HEK293 (cell line): ENCODE measurements around the gene S100A3.

ENCODE experiments used
- BCL11A ChIP-seq: fragments of 450-650 bp; formaldehyde crosslinking; IDR thresholded peaks from 2 replicates; pipeline ENCODE4 v1.5.1; 2016; ENCODE audit warnings: low read depth, missing biosample characterization, missing genetic modification characterization
- GLIS1 ChIP-seq: fragments of 450-650 bp; formaldehyde crosslinking; IDR thresholded peaks from 2 replicates; pipeline ENCODE4 v1.5.1; 2016; ENCODE audit warnings: missing biosample characterization, missing genetic modification characterization
- HIC1 ChIP-seq: fragments of 450-650 bp; formaldehyde crosslinking; IDR thresholded peaks from 2 replicates; pipeline ENCODE4 v1.5.1; 2016; ENCODE audit warnings: missing biosample characterization, missing genetic modification characterization
- MYNN ChIP-seq: fragments of 450-650 bp; formaldehyde crosslinking; IDR thresholded peaks from 2 replicates; pipeline ENCODE4 v1.5.1; 2016; ENCODE audit warnings: missing biosample characterization, missing genetic modification characterization, borderline replicate concordance
- PRDM10 ChIP-seq: fragments of 450-650 bp; formaldehyde crosslinking; IDR thresholded peaks from 2 replicates; pipeline ENCODE4 v1.5.1; 2016; ENCODE audit warnings: missing biosample characterization, missing genetic modification characterization
- PRDM2 ChIP-seq: fragments of 450-650 bp; formaldehyde crosslinking; IDR thresholded peaks from 2 replicates; pipeline ENCODE4 v1.5.1; 2016; ENCODE audit warnings: missing biosample characterization, missing genetic modification characterization, borderline replicate concordance
- SP2 ChIP-seq: fragments of 450-650 bp; formaldehyde crosslinking; IDR thresholded peaks from 2 replicates; pipeline ENCODE4 v1.5.1; 2016; ENCODE audit warnings: missing biosample characterization, missing genetic modification characterization
- TSHZ1 ChIP-seq: fragments of 450-650 bp; formaldehyde crosslinking; IDR thresholded peaks from 2 replicates; pipeline ENCODE4 v1.5.1; 2016; ENCODE audit warnings: missing biosample characterization, missing genetic modification characterization, borderline replicate concordance
- WT1 ChIP-seq: fragments of 450-650 bp; formaldehyde crosslinking; IDR thresholded peaks from 2 replicates; pipeline ENCODE4 v1.5.1; 2016; ENCODE audit warnings: missing biosample characterization, missing genetic modification characterization
- ZBTB48 ChIP-seq: fragments of 450-650 bp; formaldehyde crosslinking; IDR thresholded peaks from 2 replicates; pipeline ENCODE4 v1.5.1; 2016; ENCODE audit warnings: missing biosample characterization, missing genetic modification characterization
- ZIC2 ChIP-seq: fragments of 450-650 bp; formaldehyde crosslinking; IDR thresholded peaks from 2 replicates; pipeline ENCODE4 v1.5.1; 2016; ENCODE audit warnings: missing biosample characterization, missing genetic modification characterization
- ZNF10 ChIP-seq: fragments of 450-650 bp; formaldehyde crosslinking; IDR thresholded peaks from 2 replicates; pipeline ENCODE4 v1.5.1; 2017; ENCODE audit warnings: missing biosample characterization, missing genetic modification characterization
- ZNF146 ChIP-seq: fragments of 450-650 bp; formaldehyde crosslinking; IDR thresholded peaks from 2 replicates; pipeline ENCODE4 v1.5.1; 2016; ENCODE audit warnings: missing biosample characterization, missing genetic modification characterization
- ZNF223 ChIP-seq: fragments of 450-650 bp; formaldehyde crosslinking; IDR thresholded peaks from 2 replicates; pipeline ENCODE4 v1.5.1; 2016; ENCODE audit warnings: missing biosample characterization, missing genetic modification characterization
- ZNF341 ChIP-seq: fragments of 450-650 bp; formaldehyde crosslinking; IDR thresholded peaks from 2 replicates; pipeline ENCODE4; 2016; ENCODE audit warnings: low read depth, missing biosample characterization, missing genetic modification characterization
- ZNF426 ChIP-seq: fragments of 450-650 bp; formaldehyde crosslinking; IDR thresholded peaks from 2 replicates; pipeline ENCODE4 v1.5.1; 2017; ENCODE audit warnings: missing biosample characterization, missing genetic modification characterization, mild to moderate bottlenecking, inconsistent platforms, moderate library complexity
- ZNF544 ChIP-seq: fragments of 450-650 bp; formaldehyde crosslinking; IDR thresholded peaks from 2 replicates; pipeline ENCODE4 v1.5.0; 2017; ENCODE audit warnings: missing biosample characterization, missing genetic modification characterization
- ZNF558 ChIP-seq: fragments of 450-650 bp; formaldehyde crosslinking; IDR thresholded peaks from 2 replicates; pipeline ENCODE4 v1.5.1; 2016; ENCODE audit warnings: missing biosample characterization, missing genetic modification characterization
- ZNF707 ChIP-seq: fragments of 450-650 bp; formaldehyde crosslinking; IDR thresholded peaks from 2 replicates; pipeline ENCODE4 v1.5.1; 2016; ENCODE audit warnings: missing biosample characterization, missing genetic modification characterization
- ZNF747 ChIP-seq: fragments of 450-650 bp; formaldehyde crosslinking; IDR thresholded peaks from 2 replicates; pipeline ENCODE4 v1.5.1; 2016; ENCODE audit warnings: missing biosample characterization, missing genetic modification characterization
- ZSCAN30 ChIP-seq: fragments of 450-650 bp; IDR thresholded peaks from 2 replicates; pipeline ENCODE4 v1.5.1; 2018; ENCODE audit warnings: missing biosample characterization, mild to moderate bottlenecking, missing genetic modification characterization, moderate library complexity
- ZSCAN4 ChIP-seq: fragments of 450-650 bp; formaldehyde crosslinking; IDR thresholded peaks from 2 replicates; pipeline ENCODE4 v1.5.1; 2017; ENCODE audit warnings: missing biosample characterization, missing genetic modification characterization

S100A3 gene

GRCh38 chr1:153545067-153546055, 3.7 kb downstream of the S100A3 start, which contains the start of gene S100A4 (continued):
- TF ChIP-seq SP2 (tag by site-specific recombination) = peak; percentile 84
- TF ChIP-seq ZNF146 = no peak
- peak; percentile 89 for TF ChIP-seq PRDM10
- TF ChIP-seq ZNF223 (tag by site-specific recombination) = no peak
- no peak for TF ChIP-seq BCL11A (tag by site-specific recombination)
- no peak for TF ChIP-seq ZNF558
- peak; percentile 96 for TF ChIP-seq ZBTB48 (tag by site-specific recombination)
- no peak for TF ChIP-seq ZNF426 (tag by site-specific recombination)
- TF ChIP-seq MYNN = no peak
- TF ChIP-seq ZIC2 (tag by site-specific recombination) = 0 out of 2 replicates have a peak, but pooled peaks have one; percentile 7
- peak; percentile 83 for TF ChIP-seq ZNF341 (tag by site-specific recombination)
- no peak for TF ChIP-seq WT1 (tag by site-specific recombination)
- TF ChIP-seq ZNF707 = no peak
- peak; percentile 95 for TF ChIP-seq ZSCAN30 (tag by site-specific recombination)
- TF ChIP-seq ZNF544 (tag by site-specific recombination) = no peak
- TF ChIP-seq PRDM2 = no peak
- TF ChIP-seq TSHZ1 = no peak
- TF ChIP-seq HIC1 (tag by site-specific recombination) = peak; percentile 84
- TF ChIP-seq ZNF747 (tag by site-specific recombination) = no peak
- no peak; the same call in 1 of the 2 replicates for TF ChIP-seq ZSCAN4 (tag by site-specific recombination)
- no peak for TF ChIP-seq ZNF10 (tag by site-specific recombination)
- TF ChIP-seq GLIS1 (tag by site-specific recombination) = peak; percentile 35; the same call in 1 of the 2 replicates
